GM23338 (cell line): ENCODE data around the gene PLAAT2. TPM values are rescaled to one million over a fixed set of nuclear protein-coding genes. Genes with fewer than 3 reads are reported as not detected.

Experiments used
- ATAC-seq: fragments of 200-7000 bp; cut with Tn5 transposase; 3 replicates; pipeline ENCODE4 v1.9.1; 2020
- DNase-seq: peaks from one replicate; pipeline ENCODE4 v3.0.0-alpha.2; 2015; ENCODE audit warnings: low spot score
- H2AFZ ChIP-seq: fragments of 200-600 bp; sonication (generic); 2 replicates; pipeline ENCODE4 v1.8.0; 2016; ENCODE audit warnings: antibody characterized with exemption, mild to moderate bottlenecking, moderate library complexity
- H3F3A ChIP-seq: fragments of 200-600 bp; sonication (generic); replicated peaks from 2 replicates; pipeline ENCODE4 v1.8.0; 2017; ENCODE audit warnings: antibody characterized with exemption, mixed run types, low read depth
- H3K27ac ChIP-seq: fragments of 200-600 bp; sonication (generic); 2 replicates; pipeline ENCODE4 v1.6.1; 2016; ENCODE audit warnings: low read depth
- H3K27me3 ChIP-seq: fragments of 200-600 bp; sonication (generic); 2 replicates; pipeline ENCODE4 v1.8.0; 2016; ENCODE audit warnings: mild to moderate bottlenecking, mixed run types, moderate library complexity; ENCODE audit not compliant: insufficient read depth
- H3K36me3 ChIP-seq: fragments of 200-600 bp; sonication (generic); 2 replicates; pipeline ENCODE4 v1.8.0; 2016; ENCODE audit warnings: mild to moderate bottlenecking; ENCODE audit not compliant: insufficient read depth
- H3K4me1 ChIP-seq: fragments of 200-600 bp; sonication (generic); 2 replicates; pipeline ENCODE4 v1.8.0; 2016; ENCODE audit warnings: mild to moderate bottlenecking, moderate library complexity; ENCODE audit not compliant: insufficient read depth
- H3K4me2 ChIP-seq: fragments of 200-600 bp; sonication (generic); 2 replicates; pipeline ENCODE4 v1.7.1; 2017; ENCODE audit warnings: mixed run types
- H3K4me3 ChIP-seq: fragments of 200-600 bp; sonication (generic); 2 replicates; pipeline ENCODE4 v1.6.1; 2016; ENCODE audit warnings: mixed run types
- H3K79me2 ChIP-seq: fragments of 200-600 bp; sonication (generic); replicated peaks from 2 replicates; pipeline ENCODE4 v1.8.0; 2017; ENCODE audit warnings: mild to moderate bottlenecking; ENCODE audit not compliant: insufficient read depth
- H3K9me2 ChIP-seq: fragments of 200-600 bp; sonication (generic); 2 replicates; pipeline ENCODE4 v1.8.0; 2017; ENCODE audit not compliant: insufficient read depth
- H4K20me1 ChIP-seq: fragments of 200-600 bp; sonication (generic); replicated peaks from 2 replicates; pipeline ENCODE4 v1.8.0; 2017; ENCODE audit warnings: mild to moderate bottlenecking; ENCODE audit not compliant: insufficient read depth
- H3K27ac Mint-ChIP-seq: 2 replicates; pipeline ENCODE4 v1.8.0; 2020; ENCODE audit warnings: inconsistent platforms, mild to moderate bottlenecking, moderate library complexity, mixed read lengths
- H3K27me3 Mint-ChIP-seq: 3 replicates; pipeline ENCODE4 v1.8.0; 2022; ENCODE audit warnings: low read depth, mild to moderate bottlenecking, moderate library complexity, mixed read lengths, inconsistent platforms; ENCODE audit not compliant: insufficient read depth, poor library complexity
- H3K36me3 Mint-ChIP-seq: 3 replicates; pipeline ENCODE4 v1.8.0; 2021; ENCODE audit warnings: low read depth, mild to moderate bottlenecking, inconsistent platforms, moderate library complexity, mixed read lengths
- H3K4me1 Mint-ChIP-seq: 3 replicates; pipeline ENCODE4 v1.8.0; 2020; ENCODE audit warnings: mild to moderate bottlenecking, inconsistent platforms, mixed read lengths
- H3K4me3 Mint-ChIP-seq: 3 replicates; pipeline ENCODE4 v1.8.0; 2021; ENCODE audit warnings: moderate library complexity, mild to moderate bottlenecking, inconsistent platforms, mixed read lengths
- H3K9me3 Mint-ChIP-seq: 3 replicates; pipeline ENCODE4 v1.8.0; 2020; ENCODE audit warnings: moderate library complexity, mild to moderate bottlenecking, inconsistent platforms, mixed read lengths
- CTCF ChIP-seq, 2 experiments: fragments of 200-600 bp in 1 of 2; sonication (generic) in 1 of 2; conservative IDR thresholded peaks; 2 replicates each; pipeline versions ENCODE4 v1.5.1 to v1.6.1; 2016 to 2017; ENCODE audit warnings: antibody characterized with exemption in 2 of 2, low read depth in 2 of 2, mild to moderate bottlenecking in 2 of 2, moderate library complexity in 1 of 2
- EZH2 ChIP-seq: fragments of 200-600 bp; sonication (generic); IDR thresholded peaks from one replicate; pipeline ENCODE4 v1.8.0; 2017; ENCODE audit warnings: antibody characterized with exemption, mild to moderate bottlenecking, low read depth; ENCODE audit not compliant: unreplicated experiment
- EZH2phosphoT487 ChIP-seq: fragments of 200-600 bp; sonication (generic); IDR thresholded peaks from one replicate; pipeline ENCODE4 v1.8.1; 2018; ENCODE audit warnings: antibody characterized with exemption; ENCODE audit not compliant: unreplicated experiment
- POLR2AphosphoS5 ChIP-seq: IDR thresholded peaks from 2 replicates; pipeline ENCODE4 v1.6.1; 2016; ENCODE audit warnings: antibody characterized with exemption, low read depth
- ZNF114 ChIP-seq: fragments of 250-450 bp; sonication (Bioruptor Pico); IDR thresholded peaks from 2 replicates; pipeline ENCODE4 v1.5.0; 2020; ENCODE audit warnings: mild to moderate bottlenecking, moderate library complexity
- ZNF331 ChIP-seq: fragments of 250-450 bp; sonication (Bioruptor Pico); IDR thresholded peaks from 2 replicates; pipeline ENCODE4 v1.5.0; 2020; ENCODE audit warnings: low read depth, mild to moderate bottlenecking, moderate library complexity
- polyA plus RNA-seq: library from polyadenylated mRNA; unstranded; fragments of >200 nt; fragmentation: Nextera tagmentation; extraction: Ambion mirVana; gene quantifications from 2 replicates; pipeline ENCODE4 v1.2.1, GENCODE V29; 2016
- total RNA-seq: library from RNA; depleted of rRNA; stranded (reverse); fragments of >200 nt; shearing (Covaris generic); gene quantifications from 2 replicates; pipeline ENCODE4 v1.2.3, GENCODE V29; 2014
- TF ChIP-seq, protein P1 (sequence below): fragments of 250-450 bp; sonication (Bioruptor Pico); IDR thresholded peaks from 2 replicates; pipeline ENCODE4 v1.5.0; 2020; ENCODE audit warnings: mild to moderate bottlenecking, moderate library complexity
- TF ChIP-seq, protein P2 (sequence below): IDR thresholded peaks from one replicate; pipeline ENCODE4 v1.6.1; 2018; ENCODE audit warnings: antibody characterized with exemption; ENCODE audit not compliant: unreplicated experiment

The PLAAT2 gene
- total and polyA plus RNA-seq, 2 experiments from 2014 or later: 0.66 to 0.78 TPM

GRCh38 chr11:63569570-63569969, 6.4 kb upstream of the PLAAT2 start:
- H4K20me1 ChIP-seq: 0 out of 2 replicates have a peak, but pooled peaks cover 2% of the 10 kb centered on the region
- no peaks in the 10 kb centered on the region for H3K27me3 ChIP-seq
- H3K27me3 Mint-ChIP-seq: no peaks in the 10 kb centered on the region
- no peaks in the 10 kb centered on the region; the same call in 1 of the 2 replicates for H3F3A ChIP-seq
- no peak overlapping the region for H3K4me2 ChIP-seq
- H3K27ac ChIP-seq: no peak overlapping the region
- DNase-seq (no peak), ATAC-seq (no peak)
- no peaks in the 10 kb centered on the region for H3K79me2 ChIP-seq
- H2AFZ ChIP-seq: no peak overlapping the region
- peaks cover 11% of the 10 kb centered on the region for H3K9me2 ChIP-seq
- no peak overlapping the region for H3K27ac Mint-ChIP-seq
- H3K4me1 Mint-ChIP-seq: peaks cover 12% of the 10 kb centered on the region; the same call in 2 of the 3 replicates
- peaks cover 14% of the 10 kb centered on the region for H3K36me3 Mint-ChIP-seq
- H3K9me3 Mint-ChIP-seq: no peaks in the 10 kb centered on the region
- H3K4me3 ChIP-seq: no peak overlapping the region
- TF ChIP-seq ZNF114 (CRISPR knock-in tag) (no peak), CTCF (conservative IDR thresholded peaks at IDR 0.05; ENCODE audit: low read depth in 2 of 2) (no peak), ZNF331 (CRISPR knock-in tag) (no peak), EZH2phosphoT487 (no peak), EZH2 (no peak), POLR2AphosphoS5 (no peak)
- TF ChIP-seq, protein P1, sequence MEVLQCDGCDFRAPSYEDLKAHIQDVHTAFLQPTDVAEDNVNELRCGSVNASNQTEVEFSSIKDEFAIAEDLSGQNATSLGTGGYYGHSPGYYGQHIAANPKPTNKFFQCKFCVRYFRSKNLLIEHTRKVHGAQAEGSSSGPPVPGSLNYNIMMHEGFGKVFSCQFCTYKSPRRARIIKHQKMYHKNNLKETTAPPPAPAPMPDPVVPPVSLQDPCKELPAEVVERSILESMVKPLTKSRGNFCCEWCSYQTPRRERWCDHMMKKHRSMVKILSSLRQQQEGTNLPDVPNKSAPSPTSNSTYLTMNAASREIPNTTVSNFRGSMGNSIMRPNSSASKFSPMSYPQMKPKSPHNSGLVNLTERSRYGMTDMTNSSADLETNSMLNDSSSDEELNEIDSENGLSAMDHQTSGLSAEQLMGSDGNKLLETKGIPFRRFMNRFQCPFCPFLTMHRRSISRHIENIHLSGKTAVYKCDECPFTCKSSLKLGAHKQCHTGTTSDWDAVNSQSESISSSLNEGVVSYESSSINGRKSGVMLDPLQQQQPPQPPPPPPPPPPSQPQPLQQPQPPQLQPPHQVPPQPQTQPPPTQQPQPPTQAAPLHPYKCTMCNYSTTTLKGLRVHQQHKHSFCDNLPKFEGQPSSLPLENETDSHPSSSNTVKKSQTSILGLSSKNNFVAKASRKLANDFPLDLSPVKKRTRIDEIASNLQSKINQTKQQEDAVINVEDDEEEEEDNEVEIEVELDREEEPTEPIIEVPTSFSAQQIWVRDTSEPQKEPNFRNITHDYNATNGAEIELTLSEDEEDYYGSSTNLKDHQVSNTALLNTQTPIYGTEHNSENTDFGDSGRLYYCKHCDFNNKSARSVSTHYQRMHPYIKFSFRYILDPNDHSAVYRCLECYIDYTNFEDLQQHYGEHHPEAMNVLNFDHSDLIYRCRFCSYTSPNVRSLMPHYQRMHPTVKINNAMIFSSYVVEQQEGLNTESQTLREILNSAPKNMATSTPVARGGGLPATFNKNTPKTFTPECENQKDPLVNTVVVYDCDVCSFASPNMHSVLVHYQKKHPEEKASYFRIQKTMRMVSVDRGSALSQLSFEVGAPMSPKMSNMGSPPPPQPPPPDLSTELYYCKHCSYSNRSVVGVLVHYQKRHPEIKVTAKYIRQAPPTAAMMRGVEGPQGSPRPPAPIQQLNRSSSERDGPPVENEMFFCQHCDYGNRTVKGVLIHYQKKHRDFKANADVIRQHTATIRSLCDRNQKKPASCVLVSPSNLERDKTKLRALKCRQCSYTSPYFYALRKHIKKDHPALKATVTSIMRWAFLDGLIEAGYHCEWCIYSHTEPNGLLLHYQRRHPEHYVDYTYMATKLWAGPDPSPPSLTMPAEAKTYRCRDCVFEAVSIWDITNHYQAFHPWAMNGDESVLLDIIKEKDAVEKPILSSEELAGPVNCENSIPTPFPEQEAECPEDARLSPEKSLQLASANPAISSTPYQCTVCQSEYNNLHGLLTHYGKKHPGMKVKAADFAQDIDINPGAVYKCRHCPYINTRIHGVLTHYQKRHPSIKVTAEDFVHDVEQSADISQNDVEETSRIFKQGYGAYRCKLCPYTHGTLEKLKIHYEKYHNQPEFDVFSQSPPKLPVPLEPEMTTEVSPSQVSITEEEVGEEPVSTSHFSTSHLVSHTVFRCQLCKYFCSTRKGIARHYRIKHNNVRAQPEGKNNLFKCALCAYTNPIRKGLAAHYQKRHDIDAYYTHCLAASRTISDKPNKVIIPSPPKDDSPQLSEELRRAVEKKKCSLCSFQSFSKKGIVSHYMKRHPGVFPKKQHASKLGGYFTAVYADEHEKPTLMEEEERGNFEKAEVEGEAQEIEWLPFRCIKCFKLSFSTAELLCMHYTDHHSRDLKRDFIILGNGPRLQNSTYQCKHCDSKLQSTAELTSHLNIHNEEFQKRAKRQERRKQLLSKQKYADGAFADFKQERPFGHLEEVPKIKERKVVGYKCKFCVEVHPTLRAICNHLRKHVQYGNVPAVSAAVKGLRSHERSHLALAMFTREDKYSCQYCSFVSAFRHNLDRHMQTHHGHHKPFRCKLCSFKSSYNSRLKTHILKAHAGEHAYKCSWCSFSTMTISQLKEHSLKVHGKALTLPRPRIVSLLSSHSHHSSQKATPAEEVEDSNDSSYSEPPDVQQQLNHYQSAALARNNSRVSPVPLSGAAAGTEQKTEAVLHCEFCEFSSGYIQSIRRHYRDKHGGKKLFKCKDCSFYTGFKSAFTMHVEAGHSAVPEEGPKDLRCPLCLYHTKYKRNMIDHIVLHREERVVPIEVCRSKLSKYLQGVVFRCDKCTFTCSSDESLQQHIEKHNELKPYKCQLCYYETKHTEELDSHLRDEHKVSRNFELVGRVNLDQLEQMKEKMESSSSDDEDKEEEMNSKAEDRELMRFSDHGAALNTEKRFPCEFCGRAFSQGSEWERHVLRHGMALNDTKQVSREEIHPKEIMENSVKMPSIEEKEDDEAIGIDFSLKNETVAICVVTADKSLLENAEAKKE: no peak
- TF ChIP-seq, protein P2, sequence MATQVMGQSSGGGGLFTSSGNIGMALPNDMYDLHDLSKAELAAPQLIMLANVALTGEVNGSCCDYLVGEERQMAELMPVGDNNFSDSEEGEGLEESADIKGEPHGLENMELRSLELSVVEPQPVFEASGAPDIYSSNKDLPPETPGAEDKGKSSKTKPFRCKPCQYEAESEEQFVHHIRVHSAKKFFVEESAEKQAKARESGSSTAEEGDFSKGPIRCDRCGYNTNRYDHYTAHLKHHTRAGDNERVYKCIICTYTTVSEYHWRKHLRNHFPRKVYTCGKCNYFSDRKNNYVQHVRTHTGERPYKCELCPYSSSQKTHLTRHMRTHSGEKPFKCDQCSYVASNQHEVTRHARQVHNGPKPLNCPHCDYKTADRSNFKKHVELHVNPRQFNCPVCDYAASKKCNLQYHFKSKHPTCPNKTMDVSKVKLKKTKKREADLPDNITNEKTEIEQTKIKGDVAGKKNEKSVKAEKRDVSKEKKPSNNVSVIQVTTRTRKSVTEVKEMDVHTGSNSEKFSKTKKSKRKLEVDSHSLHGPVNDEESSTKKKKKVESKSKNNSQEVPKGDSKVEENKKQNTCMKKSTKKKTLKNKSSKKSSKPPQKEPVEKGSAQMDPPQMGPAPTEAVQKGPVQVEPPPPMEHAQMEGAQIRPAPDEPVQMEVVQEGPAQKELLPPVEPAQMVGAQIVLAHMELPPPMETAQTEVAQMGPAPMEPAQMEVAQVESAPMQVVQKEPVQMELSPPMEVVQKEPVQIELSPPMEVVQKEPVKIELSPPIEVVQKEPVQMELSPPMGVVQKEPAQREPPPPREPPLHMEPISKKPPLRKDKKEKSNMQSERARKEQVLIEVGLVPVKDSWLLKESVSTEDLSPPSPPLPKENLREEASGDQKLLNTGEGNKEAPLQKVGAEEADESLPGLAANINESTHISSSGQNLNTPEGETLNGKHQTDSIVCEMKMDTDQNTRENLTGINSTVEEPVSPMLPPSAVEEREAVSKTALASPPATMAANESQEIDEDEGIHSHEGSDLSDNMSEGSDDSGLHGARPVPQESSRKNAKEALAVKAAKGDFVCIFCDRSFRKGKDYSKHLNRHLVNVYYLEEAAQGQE: no peak
- H3K4me3 Mint-ChIP-seq: no peak overlapping the region
- 0 out of 2 replicates have a peak, but pooled peaks cover under 1% of the 10 kb centered on the region for H3K36me3 ChIP-seq
- peaks cover 12% of the 10 kb centered on the region for H3K4me1 ChIP-seq
